ENCODE results near the gene MATN1. TPM values are rescaled to one million over a fixed set of nuclear protein-coding genes. Genes with fewer than 3 reads are reported as not detected.

Gene MATN1
- total and polyA plus RNA-seq, 2 experiments from 2014 or later, result 0.36 to 1.4 TPM

- H3K4me3 ChIP-seq, result no peak overlapping the region
- TF ChIP-seq CTCF (IDR thresholded peaks at IDR 0.05; ENCODE audit: low read depth, low read length), result no peak
- no peak for DNase-seq (ENCODE audit: low read depth in 1 of 2, low spot score in 1 of 2)
- H3K4me1 ChIP-seq (ENCODE audit: low read depth), result no peaks in the 10 kb centered on the region
- no peaks in the 10 kb centered on the region for H3K36me3 ChIP-seq
- no peaks in the 10 kb centered on the region for H3K27me3 ChIP-seq
- H3K27ac ChIP-seq, result no peak overlapping the region
- no peaks in the 10 kb centered on the region for H3K9me3 ChIP-seq (ENCODE audit: low read depth)
Observed at GRCh38 chr1:30724655-30725421, 1.5 kb upstream of the MATN1 start.

- H3K27ac ChIP-seq, result no peak overlapping the region
- H3K36me3 ChIP-seq, result no peaks in the 10 kb centered on the region
- no peaks in the 10 kb centered on the region for H3K4me1 ChIP-seq (ENCODE audit: low read depth)
- TF ChIP-seq CTCF (IDR thresholded peaks at IDR 0.05; ENCODE audit: low read depth, low read length), result peak; percentile 28
- H3K4me3 ChIP-seq, result no peak overlapping the region
- H3K9me3 ChIP-seq (ENCODE audit: low read depth), result no peaks in the 10 kb centered on the region
- H3K27me3 ChIP-seq, result no peaks in the 10 kb centered on the region
- no peak for DNase-seq (ENCODE audit: low read depth in 1 of 2, low spot score in 1 of 2)
Observed at GRCh38 chr1:30724175-30724574, 790 bp upstream of the MATN1 start.

DNA sequence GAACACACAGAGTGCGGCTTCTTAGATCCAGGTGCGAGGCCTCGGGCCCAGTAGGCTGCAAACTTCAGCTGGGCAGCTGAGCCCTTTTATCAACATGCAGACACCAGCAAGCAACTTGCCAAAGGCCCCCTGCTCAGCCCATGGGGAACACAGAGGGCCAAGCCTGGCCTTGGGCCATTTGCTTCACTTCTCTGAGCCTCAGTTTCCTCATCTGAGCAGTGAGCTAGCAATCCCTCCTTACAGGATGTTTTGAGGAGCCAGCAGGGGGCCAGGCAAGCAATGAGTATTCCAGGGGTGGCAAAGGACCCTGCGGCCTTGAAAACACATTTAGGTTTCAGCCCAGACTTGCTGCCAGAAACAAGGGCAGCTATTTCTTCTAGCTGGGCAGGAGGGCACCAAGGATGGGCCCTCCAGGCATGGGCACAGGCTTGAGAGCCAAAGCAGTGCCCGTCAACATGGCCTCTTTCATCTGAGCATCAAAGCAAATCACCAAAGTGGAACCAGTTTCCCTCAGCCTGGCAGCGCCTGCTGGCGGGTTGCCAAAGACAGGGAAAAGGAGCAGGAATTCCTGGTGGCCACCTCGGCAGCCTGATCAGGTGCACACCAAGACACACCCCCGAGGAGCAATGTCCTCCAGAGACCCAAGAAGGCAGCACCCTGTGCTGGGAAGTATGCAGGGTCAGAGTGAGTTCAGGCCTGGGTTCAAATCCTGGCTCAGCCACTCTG, 1.4 kb downstream of the MATN1 start:
- no peak overlapping the region for H3K4me3 ChIP-seq
- H3K4me1 ChIP-seq (ENCODE audit: low read depth), result no peaks in the 10 kb centered on the region
- no peaks in the 10 kb centered on the region for H3K36me3 ChIP-seq
- H3K9me3 ChIP-seq (ENCODE audit: low read depth), result no peaks in the 10 kb centered on the region
- TF ChIP-seq CTCF (IDR thresholded peaks at IDR 0.05; ENCODE audit: low read depth, low read length), result no peak
- H3K27me3 ChIP-seq, result no peaks in the 10 kb centered on the region
- no peak overlapping the region for H3K27ac ChIP-seq
- no peak for DNase-seq (ENCODE audit: low read depth in 1 of 2, low spot score in 1 of 2)

GRCh38 chr1:30721341-30721793, 2.0 kb downstream of the MATN1 start:
- Histone ChIP-seq H3K27me3 (no peaks in the 10 kb centered on the region), H3K36me3 (no peaks in the 10 kb centered on the region), H3K27ac (no peak overlapping the region), H3K4me3 (no peak overlapping the region), H3K9me3 (ENCODE audit: low read depth) (no peaks in the 10 kb centered on the region), H3K4me1 (ENCODE audit: low read depth) (no peaks in the 10 kb centered on the region)
- TF ChIP-seq CTCF (IDR thresholded peaks at IDR 0.05; ENCODE audit: low read depth, low read length), result no peak
- no peak for DNase-seq (ENCODE audit: low read depth in 1 of 2, low spot score in 1 of 2)

GRCh38 chr1:30720271-30721223, 2.8 kb downstream of the MATN1 start:
- no peak for DNase-seq (ENCODE audit: low read depth in 1 of 2, low spot score in 1 of 2)
- TF ChIP-seq CTCF (IDR thresholded peaks at IDR 0.05; ENCODE audit: low read depth, low read length), result no peak
- no peak overlapping the region for H3K27ac ChIP-seq
- no peaks in the 10 kb centered on the region for H3K36me3 ChIP-seq
- H3K9me3 ChIP-seq (ENCODE audit: low read depth), result no peaks in the 10 kb centered on the region
- no peak overlapping the region for H3K4me3 ChIP-seq
- no peaks in the 10 kb centered on the region for H3K27me3 ChIP-seq
- H3K4me1 ChIP-seq (ENCODE audit: low read depth), result no peaks in the 10 kb centered on the region
